Neural cell (in vitro differentiated cells): ENCODE measurements around the gene PDGFA.

Source experiments
- EP300 ChIP-seq: fragments of 450-650 bp; conservative IDR thresholded peaks from 2 replicates; pipeline ENCODE4 v1.6.1; 2014; ENCODE audit warnings: antibody characterized with exemption, mild to moderate bottlenecking, moderate library complexity; ENCODE audit not compliant: poor library complexity, severe bottlenecking
- EZH2 ChIP-seq: fragments of 200-600, 300-800 bp; shearing (Covaris generic), sonication (generic); IDR thresholded peaks from 2 replicates; pipeline ENCODE4 v1.6.1; 2014; ENCODE audit warnings: antibody characterized with exemption, low read length, borderline replicate concordance, mild to moderate bottlenecking; ENCODE audit not compliant: insufficient read depth, poor library complexity, severe bottlenecking
- MXI1 ChIP-seq: fragments of 450-650 bp; conservative IDR thresholded peaks from 2 replicates; pipeline ENCODE4 v1.6.1; 2014; ENCODE audit warnings: antibody characterized with exemption, mild to moderate bottlenecking; ENCODE audit not compliant: poor library complexity, severe bottlenecking
- POLR2AphosphoS5 ChIP-seq: IDR thresholded peaks from 2 replicates; pipeline ENCODE4 v1.6.1; 2012
- RAD21 ChIP-seq: fragments of 450-650 bp; conservative IDR thresholded peaks from 2 replicates; pipeline ENCODE4 v1.6.1; 2014; ENCODE audit warnings: antibody characterized with exemption, mild to moderate bottlenecking, moderate library complexity
- SMC3 ChIP-seq: fragments of 450-650 bp; conservative IDR thresholded peaks from 2 replicates; pipeline ENCODE4 v1.6.1; 2014; ENCODE audit warnings: antibody characterized with exemption, mild to moderate bottlenecking, moderate library complexity; ENCODE audit not compliant: poor library complexity
- TF ChIP-seq, protein P1 (sequence below): fragments of 450-650 bp; IDR thresholded peaks from 2 replicates; pipeline ENCODE4 v1.5.1; 2014; ENCODE audit warnings: antibody characterized with exemption, mild to moderate bottlenecking, moderate library complexity; ENCODE audit not compliant: poor library complexity, severe bottlenecking

DNA sequence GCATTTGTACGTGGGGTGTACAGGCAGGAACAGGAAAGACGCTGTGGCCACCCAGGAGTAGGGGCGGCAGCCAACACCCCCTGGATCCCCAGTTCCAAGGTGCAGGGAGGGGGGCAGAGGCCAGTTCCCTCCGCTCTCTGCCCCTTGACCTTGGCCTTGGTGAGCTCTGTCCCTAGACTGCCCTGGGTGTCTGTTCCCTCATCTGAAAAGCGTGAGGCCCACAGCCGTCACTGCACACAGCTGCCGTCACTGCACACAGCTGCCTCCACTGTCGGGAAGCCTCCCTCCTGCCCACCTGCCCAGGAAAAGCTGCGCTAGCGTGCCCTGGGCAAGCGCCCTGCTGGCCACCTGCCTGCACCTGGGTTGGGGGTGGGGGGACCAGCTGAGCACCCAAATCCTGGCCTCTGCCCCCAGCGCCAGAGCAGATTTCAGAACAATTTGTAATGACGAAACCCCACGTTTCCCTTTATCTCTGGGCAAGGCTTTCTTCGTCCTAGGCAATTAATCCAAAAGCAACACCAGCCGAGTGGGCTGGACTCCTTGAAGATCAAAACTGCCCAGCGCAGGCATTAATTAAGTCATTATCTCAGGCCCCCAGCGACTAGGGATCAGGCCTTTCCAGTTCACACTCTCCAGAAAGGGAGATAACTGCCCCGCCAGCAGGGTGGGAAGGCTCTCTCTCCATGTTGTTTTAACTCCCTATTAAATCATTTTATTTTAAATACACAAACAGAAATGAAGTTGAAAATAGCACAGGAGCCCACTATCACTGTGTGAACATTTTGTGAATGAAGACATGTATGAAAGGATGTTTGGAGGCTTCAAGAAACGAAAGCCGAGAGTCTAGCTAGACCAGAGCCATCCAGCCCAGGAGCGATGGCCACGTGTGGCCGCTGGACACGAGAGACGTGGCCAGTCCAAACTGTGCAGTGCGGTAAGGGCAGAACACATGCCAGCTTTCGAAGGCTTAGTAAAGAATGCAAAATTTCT lies 4.0 kb upstream of the PDGFA start:
- no peak for TF ChIP-seq EZH2
- TF ChIP-seq, protein P1, sequence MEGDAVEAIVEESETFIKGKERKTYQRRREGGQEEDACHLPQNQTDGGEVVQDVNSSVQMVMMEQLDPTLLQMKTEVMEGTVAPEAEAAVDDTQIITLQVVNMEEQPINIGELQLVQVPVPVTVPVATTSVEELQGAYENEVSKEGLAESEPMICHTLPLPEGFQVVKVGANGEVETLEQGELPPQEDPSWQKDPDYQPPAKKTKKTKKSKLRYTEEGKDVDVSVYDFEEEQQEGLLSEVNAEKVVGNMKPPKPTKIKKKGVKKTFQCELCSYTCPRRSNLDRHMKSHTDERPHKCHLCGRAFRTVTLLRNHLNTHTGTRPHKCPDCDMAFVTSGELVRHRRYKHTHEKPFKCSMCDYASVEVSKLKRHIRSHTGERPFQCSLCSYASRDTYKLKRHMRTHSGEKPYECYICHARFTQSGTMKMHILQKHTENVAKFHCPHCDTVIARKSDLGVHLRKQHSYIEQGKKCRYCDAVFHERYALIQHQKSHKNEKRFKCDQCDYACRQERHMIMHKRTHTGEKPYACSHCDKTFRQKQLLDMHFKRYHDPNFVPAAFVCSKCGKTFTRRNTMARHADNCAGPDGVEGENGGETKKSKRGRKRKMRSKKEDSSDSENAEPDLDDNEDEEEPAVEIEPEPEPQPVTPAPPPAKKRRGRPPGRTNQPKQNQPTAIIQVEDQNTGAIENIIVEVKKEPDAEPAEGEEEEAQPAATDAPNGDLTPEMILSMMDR, result no peak
- no peak for TF ChIP-seq EP300
- TF ChIP-seq RAD21, result no peak
- TF ChIP-seq MXI1, result no peak
- TF ChIP-seq SMC3, result no peak
- TF ChIP-seq POLR2AphosphoS5, result no peak
